Heart right ventricle (tissue), 16 donors: ENCODE results near the gene ZSCAN2. TPM values are rescaled to one million over a fixed set of nuclear protein-coding genes. Genes with fewer than 3 reads are reported as not detected.

Experiments
- ATAC-seq, 8 donors: fragments of 200-7000 bp; cut with Tn5 transposase; one replicate each; pipeline ENCODE4 v1.9.1; 2020; ENCODE audit warnings: mild to moderate bottlenecking in 8 of 8, moderate library complexity in 8 of 8, moderate number of reproducible peaks in 1 of 8
- DNase-seq, 2 donors: peaks; one replicate each; pipeline ENCODE4 v3.0.0-alpha.2; 2020
- H3K27ac ChIP-seq, 10 donors: fragments of 200-600 bp; sonication (generic) in 2 of 10; one replicate each; pipeline versions ENCODE4 v1.5.0 to v1.8.0; 2020 to 2022; ENCODE audit warnings: mild to moderate bottlenecking in 3 of 10
- H3K27me3 ChIP-seq, 7 donors: fragments of 200-600 bp; one replicate each; pipeline ENCODE4 v1.8.0; 2021 to 2022; ENCODE audit warnings: mild to moderate bottlenecking in 2 of 7
- H3K36me3 ChIP-seq, 9 donors: fragments of 200-600 bp; sonication (generic) in 1 of 9; one replicate each; pipeline versions ENCODE4 v1.5.0 to v1.8.0; 2020 to 2022; ENCODE audit warnings: mild to moderate bottlenecking in 2 of 9
- H3K4me1 ChIP-seq, 9 donors: fragments of 200-600 bp; sonication (generic) in 1 of 9; one replicate each; pipeline versions ENCODE4 v1.5.0 to v1.8.0; 2020 to 2022; ENCODE audit warnings: mild to moderate bottlenecking in 4 of 9
- H3K4me3 ChIP-seq, 10 donors: fragments of 200-600 bp; sonication (generic) in 2 of 10; one replicate each; pipeline versions ENCODE4 v1.5.0 to v1.8.0; 2020 to 2022; ENCODE audit warnings: mild to moderate bottlenecking in 7 of 10, moderate library complexity in 2 of 10
- H3K9me3 ChIP-seq, 11 donors: fragments of 200-600 bp in 10 of 11; sonication (generic) in 2 of 11; one replicate each; pipeline versions ENCODE4 v1.5.0 to v1.8.0; 2013 to 2022; ENCODE audit warnings: mild to moderate bottlenecking in 2 of 11, control low read depth in 1 of 11, moderate library complexity in 1 of 11
- CTCF ChIP-seq, 9 donors: fragments of 200-600 bp; sonication (generic) in 2 of 9; IDR thresholded peaks; one replicate each; pipeline versions ENCODE4 v1.5.0 to v1.8.0; 2021 to 2022; ENCODE audit warnings: antibody characterized with exemption in 9 of 9, mild to moderate bottlenecking in 5 of 9, moderate library complexity in 1 of 9
- WGBS, 2 donors: extraction: QIAGEN DNeasy Blood & Tissue Kit; methylation state at CpG; one replicate each; pipeline ENCODE4 v1.1.7; 2013; ENCODE audit warnings: inconsistent platforms in 1 of 2; 5-methylcytosine and 5-hydroxymethylcytosine counted together
- intact Hi-C, 10 donors: fragments of 100-400 bp; cut with DNase I; formaldehyde crosslinking; loops; one replicate each; pipeline versions ENCODE4 v1.11.1 to v1.14.2; 2022
- polyA plus RNA-seq, 2 donors: library from polyadenylated mRNA; stranded (reverse); fragments of 200-250 nt; gene quantifications; one replicate each; pipeline ENCODE4 v1.2.3, GENCODE V29; 2013
- total RNA-seq, 10 donors: library from RNA; stranded (reverse); fragmentation: NEBNext Ultra II Directional in 3 of 10; extraction: Animal tissue kit (Norgen Biotek cat#: 25700) in 3 of 10; gene quantifications; one replicate each; pipeline versions ENCODE4 v1.2.1 to v1.2.4, GENCODE V29; 2021 to 2023
- donor health status: Arrhythmogenic right ventricular cardiomyopathy.
- donor health status: ischemic (EF 13 %, LVEDD 7.1; RV severe dilation, severe dysfunction).
- donor health status: healthy with polysubstance abuse.
- donor health status: DM: no; HTN: yes; CAD: no.
- donor health status: DM: no; HTN: no; CAD: no.
- donor health status: ischemic (EF 25% LVEDD 6.9; RV normal size, moderate dysfunction).
- donor health status: ischemic (EF 25% LVEDD 5.7; RV mildly dilated, moderate dysfunction).
- donor health status: healthy.
- donor health status: DM: yes; HTN: yes; CAD: no.
- donor health status: Ischemic cardiomyopathy.
- donor health status: ischemic (EF 35%, LVEDD 5.7; RV mildly dilated, moderate dysfunction).
- donor health status: nonischemic (EF 11% LVEDD 7.7; RV severe dilation, severe dysfunction).
- donor health status: DM: yes; HTN: yes; CAD: no.
- donor health status: PGD.
- donor health status: ischemic (EF 29% LVEDD 5.4; RV normal size, mild dysfunction).
- donor health status: nonischemic (EF 23%, LVEDD 6.1; RV moderate dilation, normal function).

ZSCAN2 gene
- total and polyA plus RNA-seq, 12 donors = 3.7 to 8.1 (median 5.7) TPM

GRCh38 chr15:84611631-84612030, 10.8 kb downstream of the ZSCAN2 start:
- no peak overlapping the region for H3K4me3 ChIP-seq
- ATAC-seq (no peak), DNase-seq (no peak)
- TF ChIP-seq CTCF (IDR thresholded peaks at IDR 0.05) = no peak
- H3K27me3 ChIP-seq = no peaks in the 10 kb centered on the region
- peaks cover 0 to 18% (median 10%) of the 10 kb centered on the region in 9 donors for H3K4me1 ChIP-seq
- WGBS, 2 donors = 94 to 99% methylated on average over 7 of the region's 7 CpGs
- H3K36me3 ChIP-seq = peaks cover 0 to 23% (median 0%) of the 10 kb centered on the region in 9 donors
- H3K9me3 ChIP-seq = no peaks in the 10 kb centered on the region
- H3K27ac ChIP-seq = no peak overlapping the region
- intact Hi-C loops = no loop called here

GRCh38 chr15:84616235-84616634, 15.4 kb downstream of the ZSCAN2 start:
- H3K4me3 ChIP-seq = no peak overlapping the region
- 76 to 78% methylated on average over 3 of the region's 3 CpGs for WGBS, 2 donors
- peak overlapping the region in 3 of 10 donors; percentile 6 to 74 (median 48) for H3K27ac ChIP-seq
- no peaks in the 10 kb centered on the region for H3K27me3 ChIP-seq
- DNase-seq = no peak
- intact Hi-C loops = no loop called here
- ATAC-seq = peak in 3 of 8 donors; percentile 54 to 71 (median 70)
- peaks cover 0 to 8% (median 8%) of the 10 kb centered on the region in 9 donors for H3K36me3 ChIP-seq
- TF ChIP-seq CTCF (IDR thresholded peaks at IDR 0.05) = no peak
- H3K4me1 ChIP-seq = peaks cover 0 to 31% (median 4%) of the 10 kb centered on the region in 9 donors
- H3K9me3 ChIP-seq = peaks cover 0 to 14% (median 5%) of the 10 kb centered on the region in 11 donors

GRCh38 chr15:84620626-84621025, 19.8 kb downstream of the ZSCAN2 start:
- ATAC-seq (no peak), DNase-seq (no peak)
- Histone ChIP-seq H3K27ac (no peak overlapping the region), H3K4me1 (peaks cover 0 to 26% (median 4%) of the 10 kb centered on the region in 9 donors), H3K4me3 (no peak overlapping the region), H3K36me3 (peaks cover 0 to 35% (median 17%) of the 10 kb centered on the region in 9 donors), H3K27me3 (no peaks in the 10 kb centered on the region), H3K9me3 (peaks cover 0 to 29% (median 13%) of the 10 kb centered on the region in 11 donors)
- WGBS, 2 donors = 97% methylated on average over 8 of the region's 8 CpGs
- no peak for TF ChIP-seq CTCF (IDR thresholded peaks at IDR 0.05)
- intact Hi-C loops = no loop called here

GRCh38 chr15:84621358-84621979, 20.7 kb downstream of the ZSCAN2 start:
- Histone ChIP-seq H3K9me3 (peaks cover 0 to 29% (median 13%) of the 10 kb centered on the region in 11 donors), H3K4me1 (peaks cover 0 to 18% (median 4%) of the 10 kb centered on the region in 9 donors), H3K4me3 (no peak overlapping the region), H3K36me3 (peaks cover 0 to 37% (median 17%) of the 10 kb centered on the region in 9 donors), H3K27ac (no peak overlapping the region), H3K27me3 (no peaks in the 10 kb centered on the region)
- no peak for DNase-seq
- no peak for TF ChIP-seq CTCF (IDR thresholded peaks at IDR 0.05)
- ATAC-seq = no peak
- 98 to 99% methylated on average over 17 of the region's 17 CpGs for WGBS, 2 donors
- intact Hi-C loops = no loop called here
